Endothelial cell of umbilical vein (primary cell): ENCODE data around the gene CD81. TPM values are rescaled to one million over a fixed set of nuclear protein-coding genes. Genes with fewer than 3 reads are reported as not detected.

ENCODE experiments used
- BruUV-seq: library from RNA; stranded (reverse); fragments of 400-500 nt; replicated peaks from 2 replicates; lab custom pipeline; 2021; lab: Mats Ljungman, UMichigan
- CTCF ChIA-PET: fragments of 300-600, 350-600 bp; sonication (Branson Sonifier 250); formaldehyde crosslinking; loops from one replicate; lab custom pipeline; 2021; ENCODE audit warnings: antibody characterized with exemption, inconsistent platforms; lab: Charles Lee
- POLR2A ChIA-PET: fragments of 300-600, 350-600 bp; sonication (Branson Sonifier 250); formaldehyde crosslinking; loops from one replicate; lab custom pipeline; 2021; ENCODE audit warnings: antibody characterized with exemption, inconsistent platforms; lab: Charles Lee
- DNase-seq: peaks from one replicate; pipeline ENCODE4 v3.0.0-alpha.2; 2011; ENCODE audit warnings: low read depth, low spot score
- FAIRE-seq: peaks from 2 replicates; lab custom pipeline; 2011; peaks lifted over from hg19 to GRCh38; lab: Jason Lieb, UNC
- H2AFZ ChIP-seq: 2 replicates; pipeline ENCODE4 v1.6.0; 2012; ENCODE audit warnings: low read depth, low read length, control low read depth, inconsistent platforms
- H3K27ac ChIP-seq: 2 replicates; pipeline ENCODE4 v1.5.1; 2011; ENCODE audit warnings: low read depth, mild to moderate bottlenecking, control low read depth, low read length, moderate library complexity; ENCODE audit not compliant: insufficient read depth
- H3K27me3 ChIP-seq, 2 experiments: 2 replicates each; pipeline versions ENCODE4 v1.6.0 to v1.6.1; 2011; ENCODE audit warnings: low read length in 2 of 2, mixed read lengths in 1 of 2; ENCODE audit not compliant: control insufficient read depth in 2 of 2, insufficient read depth in 2 of 2
- H3K36me3 ChIP-seq, 2 experiments: 2 replicates in 1 of 2; 3 replicates in 1 of 2; pipeline ENCODE4 v1.5.1; 2011; ENCODE audit warnings: low read length in 2 of 2, mild to moderate bottlenecking in 1 of 2, moderate library complexity in 1 of 2; ENCODE audit not compliant: control insufficient read depth in 2 of 2, insufficient read depth in 2 of 2; ENCODE audit errors: extremely low read depth in 1 of 2
- H3K4me1 ChIP-seq: 3 replicates; pipeline ENCODE4 v1.5.1; 2011; ENCODE audit warnings: mild to moderate bottlenecking, low read length; ENCODE audit not compliant: control insufficient read depth, insufficient read depth; ENCODE audit errors: extremely low read depth
- H3K4me2 ChIP-seq: 2 replicates; pipeline ENCODE4 v1.6.1; 2011; ENCODE audit warnings: low read length, control low read depth, mixed read lengths; ENCODE audit not compliant: insufficient read depth
- H3K4me3 ChIP-seq, 3 experiments: fragments of 200-600 bp in 1 of 3; sonication (generic), shearing (Covaris generic) in 1 of 3; replicated peaks in 1 of 3; 2 replicates each; pipeline ENCODE4 v1.5.1; 2011 to 2016; ENCODE audit warnings: control low read depth in 3 of 3, low read length in 3 of 3, mild to moderate bottlenecking in 2 of 3, inconsistent platforms in 1 of 3, low read depth in 1 of 3, moderate library complexity in 1 of 3; ENCODE audit not compliant: insufficient read depth in 1 of 3
- H3K79me2 ChIP-seq: 2 replicates; pipeline ENCODE4 v1.6.0; 2012; ENCODE audit warnings: low read length, inconsistent platforms; ENCODE audit not compliant: control insufficient read depth, insufficient read depth
- H3K9ac ChIP-seq: replicated peaks from 2 replicates; pipeline ENCODE3; 2011; ENCODE audit warnings: low read length, control low read depth; ENCODE audit not compliant: insufficient read depth; ENCODE audit errors: extremely low read depth
- H3K9me1 ChIP-seq: replicated peaks from 3 replicates; pipeline ENCODE4 v1.6.0; 2011; ENCODE audit warnings: mild to moderate bottlenecking, low read length; ENCODE audit not compliant: control insufficient read depth, insufficient read depth; ENCODE audit errors: extremely low read depth
- H3K9me3 ChIP-seq: replicated peaks from 2 replicates; pipeline ENCODE4 v1.5.1; 2012; ENCODE audit warnings: low read length, inconsistent platforms; ENCODE audit not compliant: control insufficient read depth, insufficient read depth
- H4K20me1 ChIP-seq: replicated peaks from 2 replicates; pipeline ENCODE3; 2011; ENCODE audit warnings: mild to moderate bottlenecking, low read length; ENCODE audit not compliant: control insufficient read depth, insufficient read depth; ENCODE audit errors: extremely low read depth
- CTCF ChIP-seq, 2 donors: IDR thresholded peaks; 1 replicate in 1 of 2; 2 replicates in 1 of 2; pipeline ENCODE4 v1.5.1; 2011; ENCODE audit warnings: low read length in 2 of 2, mild to moderate bottlenecking in 2 of 2, moderate library complexity in 2 of 2, control low read depth in 1 of 2, inconsistent platforms in 1 of 2, low read depth in 1 of 2; ENCODE audit not compliant: insufficient read depth in 1 of 2; ENCODE audit errors: extremely low read depth in 1 of 2
- EZH2 ChIP-seq: IDR thresholded peaks from 2 replicates; pipeline ENCODE4 v1.6.1; 2012; ENCODE audit warnings: borderline replicate concordance, low read depth, mild to moderate bottlenecking, moderate library complexity, low read length, inconsistent platforms; ENCODE audit not compliant: severe bottlenecking
- FOS ChIP-seq: IDR thresholded peaks from 2 replicates; pipeline ENCODE4 v1.6.1; 2011; ENCODE audit warnings: mild to moderate bottlenecking, low read length, moderate library complexity, borderline replicate concordance; ENCODE audit not compliant: insufficient read depth
- GATA2 ChIP-seq: IDR thresholded peaks from 2 replicates; pipeline ENCODE4 v1.7.0; 2011; ENCODE audit warnings: low read depth, mild to moderate bottlenecking, moderate library complexity, mixed read lengths, low read length; ENCODE audit not compliant: insufficient read length, insufficient read depth
- JUN ChIP-seq: IDR thresholded peaks from 2 replicates; pipeline ENCODE4 v1.6.1; 2011; ENCODE audit warnings: borderline replicate concordance, low read depth; ENCODE audit not compliant: insufficient read length, insufficient read depth
- MAX ChIP-seq: IDR thresholded peaks from 2 replicates; pipeline ENCODE4 v1.6.1; 2011; ENCODE audit not compliant: insufficient read depth, insufficient read length
- MYC ChIP-seq: IDR thresholded peaks from one replicate; pipeline ENCODE4 v1.6.1; 2011; ENCODE audit warnings: mild to moderate bottlenecking, low read depth, low read length
- POLR2A ChIP-seq: IDR thresholded peaks from 2 replicates; pipeline ENCODE4 v1.6.1; 2012; ENCODE audit warnings: low read depth, mild to moderate bottlenecking, control low read depth, low read length
- POLR2AphosphoS5 ChIP-seq: IDR thresholded peaks from 2 replicates; pipeline ENCODE4 v1.6.1; 2012; ENCODE audit warnings: low read depth, mild to moderate bottlenecking, control low read depth, low read length, moderate library complexity; ENCODE audit not compliant: insufficient read depth
- dilution Hi-C: fragments of 300-500 bp; cut with MboI; formaldehyde crosslinking; loops from one replicate; pipeline ENCODE4 v1.15.0; 2019; ENCODE audit warnings: low sequenced_read_pairs; ENCODE audit not compliant: extremely low pct_ligation_motif_present
- intact Hi-C: fragments of 100-400 bp; cut with micrococcal nuclease; formaldehyde crosslinking; loops from one replicate; pipeline ENCODE4 v1.10.0; 2022
- polyA plus RNA-seq, 4 experiments: library from polyadenylated mRNA; depleted of rRNA in 3 of 4; stranded (reverse) in 3 of 4; unstranded in 1 of 4; fragments of >200 nt; gene quantifications; 2 replicates each; pipeline versions ENCODE4 v1.2.1 to v1.2.3, GENCODE V29; 2011 to 2012; ENCODE audit warnings: missing spikeins in 1 of 4
- total RNA-seq: library from RNA; stranded (reverse); gene quantifications from 2 replicates; pipeline ENCODE4 v1.2.3, GENCODE V29; 2021

CD81 gene
- total and polyA plus RNA-seq, 2 donors (not counting 3 experiments of a cell fraction or from before 2014, with no cell fraction given): 409 to 802 TPM

GRCh38 chr11:2426221-2426620 lies 49.1 kb downstream of the CD81 start:
- Histone ChIP-seq H4K20me1 (no peaks in the 10 kb centered on the region), H3K4me2 (no peak overlapping the region), H3K36me3 (no peaks in the 10 kb centered on the region), H3K27ac (no peak overlapping the region), H2AFZ (no peak overlapping the region), H3K4me1 (no peaks in the 10 kb centered on the region), H3K9me1 (no peaks in the 10 kb centered on the region), H3K4me3 (no peak overlapping the region), H3K27me3 (no peaks in the 10 kb centered on the region), H3K79me2 (no peaks in the 10 kb centered on the region), H3K9ac (no peak overlapping the region), H3K9me3 (no peaks in the 10 kb centered on the region)
- DNase-seq (no peak), FAIRE-seq (no peak)
- intact Hi-C loops (no loop called here), dilution Hi-C loops (no loop called here)
- TF ChIP-seq POLR2A (no peak), CTCF (IDR thresholded peaks at IDR 0.05; ENCODE audit: extremely low read depth in 1 of 2, insufficient read depth in 1 of 2, low read depth in 1 of 2, low read length in 2 of 2) (no peak), JUN (no peak), POLR2AphosphoS5 (no peak), MAX (no peak), EZH2 (no peak), GATA2 (no peak), MYC (no peak), FOS (no peak)
- ChIA-PET CTCF (interaction anchor here (1.0 to 10.1 kb wide), 3 partner anchors 15 to 122 kb away, joined by 4 to 829 read pairs (median 190); partner anchors contain the start of genes C11orf21 and TSPAN32), POLR2A (no interaction called here)
- no TSS peak for BruUV-seq
